HG03064 (cell line): ENCODE results near the gene FAM20A.
"Not testable (repeated sequence)": the region's sequence is repeated elsewhere in the genome, so short reads cannot be mapped to it uniquely, and the experiment has no call there.

Experiments
- ATAC-seq: cut with Tn5 transposase; IDR thresholded peaks from one replicate; pipeline ENCODE4 v1.9.1; 2021; ENCODE audit warnings: low read depth; ENCODE audit not compliant: unreplicated experiment

FAM20A gene

DNA sequence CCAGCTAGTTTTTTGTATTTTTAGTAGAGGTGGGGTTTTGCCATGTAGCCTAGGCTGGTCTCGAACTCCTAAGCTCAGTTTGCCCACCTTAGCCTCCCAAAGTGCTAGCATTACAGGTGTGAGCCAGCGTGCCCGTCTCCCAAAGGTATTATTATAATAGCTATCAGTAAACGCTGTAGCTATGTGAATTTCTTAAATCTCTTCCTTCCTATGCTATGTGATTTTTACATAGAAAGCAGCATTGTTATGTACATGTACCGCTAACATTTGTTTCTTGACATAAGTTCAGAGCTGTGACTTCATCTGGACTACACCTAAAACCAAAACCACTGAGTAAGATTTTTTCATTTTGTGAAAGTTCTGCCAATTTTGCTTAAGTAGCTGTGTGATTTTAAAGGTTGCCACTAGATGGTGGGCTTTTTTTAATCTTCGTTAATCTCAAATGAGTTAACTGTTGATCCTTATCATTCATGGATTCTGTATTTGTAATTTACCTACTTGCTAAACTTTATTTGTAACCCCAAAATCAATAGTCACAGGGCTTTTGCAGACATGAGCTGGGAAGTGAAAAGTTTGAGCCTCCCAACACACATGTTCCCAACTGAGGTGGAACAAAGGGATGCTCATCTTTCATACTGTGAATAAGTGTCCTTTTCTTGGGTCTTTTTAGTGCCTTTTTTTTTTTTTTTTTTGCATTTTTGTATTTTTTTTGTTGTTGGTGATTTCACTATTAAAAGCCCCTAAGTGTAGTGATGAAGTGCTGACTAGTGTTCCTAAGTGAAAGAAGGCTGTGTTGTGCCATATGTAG is 67.1 kb downstream of the FAM20A start:
- ATAC-seq, result no peak

DNA sequence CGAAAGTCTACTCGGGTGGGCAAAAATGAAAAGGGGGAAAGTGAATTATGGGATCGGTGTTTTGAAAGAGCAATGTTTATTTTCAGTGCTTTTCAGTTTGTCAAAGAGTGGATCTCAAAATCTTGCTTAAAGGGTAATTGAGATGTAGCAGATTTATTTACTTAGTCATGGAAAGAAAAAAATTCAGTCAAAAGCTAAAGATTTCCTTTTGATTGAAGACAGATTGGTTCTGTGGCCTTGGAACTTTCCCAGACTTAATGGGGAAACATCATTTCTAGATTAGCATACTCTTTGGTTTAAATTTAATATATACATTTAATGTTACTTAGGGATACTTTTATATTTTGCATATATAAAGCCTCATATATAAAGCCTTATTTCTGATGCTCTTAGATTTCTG is 68.3 kb downstream of the FAM20A start:
- no peak for ATAC-seq

DNA sequence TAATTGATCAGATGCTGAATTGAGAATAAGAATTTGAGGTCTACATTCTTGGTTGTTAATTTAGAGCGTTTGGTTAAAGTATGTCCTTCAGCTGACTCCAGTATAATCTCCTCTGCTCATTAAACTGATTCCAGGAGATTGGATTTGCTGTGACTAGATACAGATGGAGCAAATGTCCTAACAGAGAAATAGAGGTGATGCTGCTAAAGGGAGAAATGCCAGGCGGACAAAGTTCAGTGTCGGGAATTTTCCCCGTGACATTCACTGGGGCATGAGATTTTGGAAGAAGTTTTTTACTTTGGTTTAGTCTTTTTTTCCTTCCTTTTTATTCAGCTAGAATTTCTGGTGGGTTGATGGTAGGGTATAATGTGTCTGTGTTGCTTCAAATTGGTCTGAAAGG is 69.9 kb downstream of the FAM20A start:
- ATAC-seq, result no peak

DNA sequence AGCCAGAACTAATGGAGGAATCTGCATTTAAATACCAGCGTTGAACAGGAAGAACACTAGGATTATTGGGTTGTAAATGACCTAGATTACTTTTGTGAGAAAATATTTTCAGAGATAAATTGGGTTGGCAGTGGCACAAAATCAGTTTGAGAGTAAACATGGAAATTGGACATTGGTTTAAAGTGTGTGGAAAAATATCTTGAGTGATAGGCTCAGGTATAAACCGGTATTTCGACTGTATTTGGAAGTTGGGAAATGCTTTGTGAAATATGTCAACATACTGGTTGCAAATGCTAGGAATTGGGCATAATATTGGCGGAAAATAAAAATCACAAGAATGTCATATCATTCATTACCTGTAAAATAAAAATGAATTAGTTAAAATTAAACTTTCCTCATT is 73.9 kb downstream of the FAM20A start:
- no peak for ATAC-seq

DNA sequence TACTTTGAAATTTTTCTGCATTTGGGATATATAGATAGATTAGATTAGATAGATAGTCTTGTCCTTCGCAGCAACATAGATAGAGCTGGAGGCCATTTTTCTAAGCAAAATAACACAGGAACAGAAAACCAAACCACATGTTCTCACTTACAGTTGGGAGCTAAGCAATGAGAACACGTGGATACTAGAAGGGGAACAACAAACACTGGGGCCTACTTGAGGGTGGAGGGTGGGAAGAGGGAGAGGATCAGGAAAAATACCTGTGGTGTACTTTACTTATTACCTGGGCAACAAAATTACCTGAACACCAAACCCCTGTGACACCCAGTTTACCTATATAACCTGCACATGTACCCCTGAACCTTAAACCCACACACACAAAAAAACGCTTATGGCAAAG is 74.6 kb downstream of the FAM20A start:
- ATAC-seq, result no peak

DNA sequence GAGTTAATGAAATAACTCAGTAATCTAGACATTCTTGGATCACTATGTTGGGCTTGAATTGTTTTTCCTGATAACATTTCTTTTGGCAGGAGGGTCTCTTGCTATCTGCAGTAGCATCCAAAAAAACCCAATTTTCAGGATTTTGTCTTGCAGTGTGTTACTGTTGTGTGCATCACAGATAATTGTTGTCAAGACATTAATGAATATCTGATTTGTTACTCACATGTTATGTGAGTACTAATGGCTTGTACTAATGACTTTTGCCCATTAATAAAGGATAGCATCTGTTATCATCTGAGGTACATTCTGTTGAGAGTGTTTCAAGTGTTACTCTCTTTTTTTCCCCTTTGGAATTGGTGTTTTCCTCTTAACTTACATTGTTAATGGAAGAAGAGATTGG is 78.9 kb downstream of the FAM20A start:
- ATAC-seq, result no peak

DNA sequence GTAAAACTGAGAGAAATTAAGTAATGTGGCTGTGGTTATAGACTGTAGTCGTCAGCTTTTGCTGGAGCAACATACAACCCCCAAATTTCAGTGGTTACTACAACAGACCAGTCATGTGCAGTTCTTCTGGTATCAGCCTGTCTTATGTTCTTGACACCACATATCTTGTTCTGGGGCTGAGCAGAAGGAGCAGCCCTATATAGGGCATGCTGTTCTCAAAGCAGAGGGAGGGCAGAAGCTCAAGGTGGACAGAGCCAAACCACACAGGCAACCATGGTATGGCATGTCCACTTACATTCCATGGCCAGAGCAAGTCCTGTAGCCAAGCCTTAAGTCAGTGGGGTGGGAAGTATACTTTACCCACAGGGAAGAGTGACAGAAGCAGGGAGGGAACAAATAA is 81.3 kb downstream of the FAM20A start:
- no peak for ATAC-seq

DNA sequence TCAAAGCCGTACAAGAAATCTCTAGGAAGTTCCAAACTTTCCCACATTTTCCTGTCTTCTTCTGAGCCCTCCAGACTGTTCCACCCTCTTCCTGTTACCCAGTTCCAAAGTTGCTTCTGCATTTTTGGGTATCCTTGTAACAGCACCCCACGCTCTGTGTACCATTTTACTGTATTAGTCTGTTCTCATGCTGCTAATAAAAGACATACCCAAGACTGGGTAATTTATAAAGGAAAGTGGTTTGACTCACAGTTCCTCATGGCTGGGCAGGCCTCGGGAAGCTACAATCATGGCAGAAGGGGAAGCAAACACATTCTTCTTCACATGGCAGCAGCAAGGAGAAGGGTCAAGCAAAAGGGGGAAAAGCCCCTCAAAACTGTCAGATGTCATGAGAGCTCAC is 82.1 kb downstream of the FAM20A start:
- ATAC-seq, result not testable (repeated sequence)

DNA sequence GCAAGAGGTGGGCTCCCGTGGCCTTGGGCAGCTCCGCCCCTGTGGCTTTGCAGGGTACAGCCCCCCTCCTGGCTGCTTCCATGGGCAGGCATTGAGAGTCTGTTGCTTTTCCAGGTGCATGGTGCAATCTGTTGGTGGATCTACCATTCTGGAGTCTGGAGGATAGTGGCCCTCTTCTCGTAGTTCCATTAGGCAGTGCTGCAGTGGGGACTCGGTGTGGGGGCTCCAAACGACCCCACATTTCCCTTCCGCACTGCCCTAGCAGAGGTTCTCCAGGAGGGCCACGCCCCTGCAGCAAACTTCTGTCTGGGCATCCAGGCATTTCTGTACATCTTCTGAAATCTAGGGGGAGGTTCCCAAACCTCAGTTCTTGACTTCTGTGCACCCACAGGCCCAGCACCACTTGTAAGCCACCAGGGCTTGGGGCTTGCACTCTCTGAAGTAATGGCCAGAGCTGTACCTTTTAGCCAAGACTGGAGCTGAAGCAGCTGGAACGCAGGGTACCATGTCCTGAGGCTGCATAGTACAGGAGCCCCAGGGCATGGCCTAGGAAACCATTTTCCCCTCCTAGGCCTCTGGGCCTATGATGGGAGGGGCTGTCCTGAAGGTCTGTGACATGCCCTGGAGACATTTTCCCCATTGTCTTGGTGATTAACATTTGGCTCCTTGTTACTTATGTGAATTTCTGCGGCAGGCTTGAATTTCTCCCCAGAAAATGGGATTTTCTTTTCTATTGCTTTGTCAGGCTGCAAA is 82.9 kb downstream of the FAM20A start:
- ATAC-seq, result no peak

DNA sequence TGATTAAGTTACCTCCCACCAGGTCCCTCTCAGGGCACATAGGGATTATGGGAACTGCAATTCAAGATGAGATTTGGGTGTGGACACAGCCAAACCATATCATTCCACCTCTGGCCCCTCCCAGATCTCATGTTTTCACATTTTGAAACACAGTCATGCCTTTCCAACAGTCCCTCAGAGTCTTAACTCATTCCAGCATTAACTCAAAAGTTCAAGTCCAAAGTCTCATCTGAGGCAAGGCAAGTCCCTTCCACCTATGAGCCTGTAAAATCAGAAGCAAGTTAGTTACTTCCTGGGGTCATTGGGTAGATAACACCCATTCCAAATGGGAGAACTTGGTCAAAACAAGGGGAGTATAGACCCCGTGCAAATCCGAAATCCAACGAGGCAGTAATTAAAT is 83.6 kb downstream of the FAM20A start:
- not testable (repeated sequence) for ATAC-seq

DNA sequence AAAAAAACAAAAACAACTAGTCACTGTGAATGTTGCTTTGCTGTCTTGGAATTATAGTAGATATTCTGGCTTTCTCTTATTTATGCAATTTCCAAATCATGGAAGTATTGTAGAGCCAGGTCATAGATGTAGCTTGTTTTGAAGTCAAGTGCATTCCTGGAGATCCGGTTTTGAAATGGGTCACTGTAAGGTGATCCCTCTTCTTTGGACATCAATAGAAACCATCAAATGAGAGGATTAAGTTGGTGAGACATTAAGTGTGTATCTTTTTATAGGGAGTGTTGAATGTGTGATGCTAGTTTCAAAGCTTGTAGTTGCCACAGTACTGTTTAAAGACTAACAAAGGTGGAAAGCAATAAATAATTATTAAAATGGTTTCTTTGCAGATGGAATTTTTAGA is 84.4 kb downstream of the FAM20A start:
- no peak for ATAC-seq

DNA sequence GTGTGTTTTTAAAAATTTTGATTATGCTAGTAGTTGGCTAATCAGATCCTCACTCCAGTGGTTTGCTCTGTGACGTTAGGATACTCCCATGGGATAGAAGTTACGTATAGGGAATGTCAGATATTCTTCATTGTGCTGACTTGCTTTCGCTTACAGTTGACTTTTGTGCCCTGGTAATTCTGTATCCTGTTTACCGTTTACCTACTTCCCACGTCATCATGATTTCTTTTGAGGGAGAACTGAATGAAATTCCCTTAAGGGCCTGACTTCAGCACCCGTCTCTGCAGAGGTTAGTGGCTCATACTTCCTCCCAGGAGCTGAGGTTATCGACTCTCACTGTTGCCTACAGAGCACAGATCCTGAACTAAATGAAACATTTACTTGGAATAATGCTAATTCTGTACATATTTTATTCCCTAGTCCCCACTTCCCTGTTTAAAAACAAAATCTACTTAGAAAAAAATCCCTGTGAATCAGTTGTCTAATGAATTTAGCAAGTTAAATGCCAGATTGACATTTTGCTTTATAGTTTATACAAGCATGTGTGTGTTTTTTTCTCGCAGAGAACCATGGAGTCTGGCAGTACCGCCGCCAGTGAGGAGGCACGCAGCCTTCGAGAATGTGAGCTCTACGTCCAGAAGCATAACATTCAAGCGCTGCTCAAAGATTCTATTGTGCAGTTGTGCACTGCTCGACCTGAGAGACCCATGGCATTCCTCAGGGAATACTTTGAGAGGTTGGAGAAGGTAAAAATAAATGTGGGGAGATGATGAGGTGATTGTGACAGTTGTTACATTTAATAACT is 86.1 kb downstream of the FAM20A start:
- no peak for ATAC-seq

DNA sequence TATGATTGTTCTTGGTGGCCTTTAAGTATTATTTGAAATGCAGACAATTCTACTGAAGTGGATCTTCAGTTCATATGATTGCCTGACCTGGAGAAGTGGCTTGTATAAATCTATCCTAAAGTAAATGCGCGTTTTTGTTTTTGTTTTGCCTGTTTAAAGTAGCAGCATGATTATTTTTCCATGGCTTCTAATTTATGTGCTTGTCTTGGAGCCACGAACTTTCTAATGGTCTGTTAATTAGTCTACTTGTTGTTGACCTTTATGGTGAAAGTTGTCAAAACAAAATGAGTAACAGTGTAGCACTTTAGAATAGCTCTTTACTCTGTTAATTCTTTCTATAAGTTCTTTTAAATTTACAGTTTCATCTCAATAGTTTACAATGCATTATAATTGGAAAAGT is 87.2 kb downstream of the FAM20A start:
- no peak for ATAC-seq

DNA sequence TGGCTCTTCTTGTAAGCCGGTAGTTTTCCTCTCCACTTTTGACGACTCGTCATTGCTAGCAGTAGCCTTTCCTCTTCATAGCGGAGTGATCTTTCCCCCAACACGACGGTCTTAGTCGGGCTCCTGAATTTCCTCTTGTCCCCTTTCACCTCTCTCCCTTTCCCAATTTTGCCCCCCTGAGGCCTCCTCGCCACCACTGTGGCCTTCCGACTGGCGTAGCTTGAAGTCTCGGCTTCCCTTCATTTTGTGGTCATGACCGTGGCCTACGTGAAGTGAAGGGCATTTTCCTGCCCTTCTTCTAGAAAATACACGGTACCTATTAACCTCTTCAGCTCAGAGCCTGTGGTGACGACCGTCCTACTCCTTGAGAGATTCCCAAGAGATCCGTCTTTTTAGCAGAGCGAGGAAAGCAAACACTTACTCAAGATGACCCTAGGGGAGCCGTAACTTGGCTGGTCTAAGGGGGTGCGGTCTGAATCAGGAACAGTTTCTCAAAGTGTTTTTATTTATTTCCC is 88.2 kb downstream of the FAM20A start:
- ATAC-seq, result no peak

DNA sequence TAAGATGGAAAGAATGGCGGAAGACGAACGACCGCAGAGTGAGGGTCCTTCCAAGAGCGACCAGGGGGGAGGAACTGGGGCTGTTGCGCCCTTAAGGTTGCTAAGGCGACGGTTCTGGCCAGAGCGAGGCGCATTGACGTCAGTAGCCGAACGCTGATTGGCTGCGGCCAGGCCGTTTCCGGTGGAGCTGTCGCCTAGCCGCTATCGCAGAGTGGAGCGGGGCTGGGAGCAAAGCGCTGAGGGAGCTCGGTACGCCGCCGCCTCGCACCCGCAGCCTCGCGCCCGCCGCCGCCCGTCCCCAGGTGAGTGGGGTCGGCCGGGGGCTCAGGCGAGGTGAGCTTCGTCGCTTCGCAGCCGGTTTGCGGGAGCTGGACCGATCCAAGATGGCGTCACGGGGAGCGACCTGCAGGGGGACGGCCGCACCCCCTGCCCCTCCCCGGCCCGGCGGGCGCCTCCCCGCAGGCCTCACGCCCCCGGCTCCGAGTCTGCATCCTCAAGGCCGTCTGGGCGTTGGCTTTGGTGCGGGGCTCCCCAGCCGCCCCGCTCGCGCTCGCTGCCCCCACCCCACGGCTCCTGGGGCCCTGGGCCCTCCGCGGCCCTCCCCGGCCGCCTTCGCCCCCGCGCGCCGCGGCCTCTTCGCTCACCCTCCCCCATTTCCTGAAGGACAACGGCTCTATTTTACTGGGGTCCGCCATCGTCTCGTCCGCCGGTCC is 88.8 kb downstream of the FAM20A start, which contains the start of gene PRKAR1A:
TSS of gene PRKAR1A (plus strand) at position 184 of the 713 bp plus-strand sequence. CDS start 2,970 bp downstream, outside the sequence.
- peak; percentile 85 for ATAC-seq

DNA sequence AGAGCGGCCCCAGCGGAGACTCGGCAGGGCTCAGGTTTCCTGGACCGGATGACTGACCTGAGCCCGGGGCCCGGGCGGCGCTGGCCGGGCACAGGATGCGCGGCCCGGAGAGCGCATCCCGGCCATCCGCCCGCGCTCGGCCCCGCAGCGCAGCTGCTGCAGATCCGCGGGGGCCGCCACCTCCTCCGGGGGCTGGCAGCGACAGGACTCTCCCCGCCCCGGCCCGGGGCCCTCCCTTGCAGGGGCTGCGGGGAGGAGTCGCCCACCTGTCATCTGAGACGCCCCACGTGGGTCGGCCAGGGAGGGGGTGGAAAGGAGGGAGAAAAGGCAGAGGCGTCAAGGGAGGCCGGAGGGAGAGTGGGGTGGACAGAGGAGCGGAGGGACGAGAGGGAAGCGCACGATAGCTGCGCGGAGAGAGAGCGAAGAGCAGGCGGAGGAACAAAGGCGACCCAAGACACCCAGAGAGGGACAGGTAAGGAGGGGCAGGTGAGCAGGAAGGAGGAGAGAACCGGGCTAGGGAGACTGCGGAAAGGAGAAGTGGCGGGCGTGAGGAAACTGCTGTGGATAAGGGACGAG is 89.4 kb downstream of the FAM20A start:
- peak; percentile 50 for ATAC-seq

DNA sequence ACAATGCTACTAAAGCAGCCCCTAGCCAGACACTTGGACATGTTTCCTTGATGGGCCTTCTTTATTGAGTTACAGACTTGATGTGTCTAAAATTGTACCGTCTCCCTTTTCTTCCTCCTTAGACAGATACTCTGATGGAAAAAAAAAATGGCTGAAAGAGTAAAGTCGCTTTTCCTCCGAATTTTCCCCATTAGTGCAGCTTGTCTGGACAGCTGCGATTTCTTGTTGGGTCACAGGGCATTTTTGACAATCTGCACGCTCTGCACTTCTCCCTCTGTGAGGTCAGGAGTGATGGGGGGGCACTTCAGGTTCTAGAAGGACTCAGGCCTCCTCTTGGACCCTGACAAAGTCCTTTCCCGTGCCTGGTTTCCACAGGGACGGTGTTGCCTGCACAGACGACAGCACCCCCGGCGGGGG is 89.9 kb downstream of the FAM20A start:
- no peak for ATAC-seq

DNA sequence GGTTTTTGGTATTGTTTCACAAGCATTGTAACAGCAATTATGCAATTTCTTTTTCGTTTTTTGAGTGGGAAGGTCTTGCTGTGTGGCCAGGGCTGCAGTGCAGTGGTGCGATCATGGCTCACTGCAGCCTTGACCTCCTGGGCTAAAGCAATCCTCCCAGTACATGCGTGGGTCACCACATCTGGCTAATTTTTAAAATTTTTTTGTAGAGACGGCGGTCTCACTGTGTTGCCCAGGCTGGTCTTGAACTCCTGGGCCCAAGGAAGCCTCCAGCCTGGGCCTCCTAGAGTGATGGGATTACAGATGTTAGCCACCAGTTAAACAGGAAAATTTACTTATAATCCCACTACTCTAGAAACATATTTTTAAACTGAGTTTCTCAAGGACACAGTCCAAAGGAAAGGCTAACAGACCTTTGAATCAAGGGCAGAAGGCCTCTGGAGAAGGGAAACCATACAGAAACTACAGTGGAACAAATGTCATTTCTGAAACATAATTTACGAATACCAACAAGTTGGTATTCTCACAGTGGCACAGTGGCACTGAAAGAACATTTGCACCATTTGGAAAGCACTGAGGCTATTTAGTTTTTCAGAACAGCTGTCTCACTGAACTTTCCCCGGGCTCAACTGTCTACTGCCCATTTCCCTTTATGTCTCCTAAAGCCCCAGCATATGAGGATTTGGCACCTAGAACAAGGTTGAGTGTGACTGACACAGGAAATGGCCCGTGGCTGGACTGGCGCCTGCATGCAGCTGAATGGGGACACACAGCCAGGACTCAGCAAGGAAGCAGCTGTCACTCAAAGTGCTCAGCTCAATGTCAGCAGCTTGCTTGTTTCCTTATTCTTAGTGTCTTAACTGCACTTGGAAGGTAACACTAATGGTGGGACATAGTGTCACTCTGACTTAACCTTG is 91.8 kb downstream of the FAM20A start:
- no peak for ATAC-seq

DNA sequence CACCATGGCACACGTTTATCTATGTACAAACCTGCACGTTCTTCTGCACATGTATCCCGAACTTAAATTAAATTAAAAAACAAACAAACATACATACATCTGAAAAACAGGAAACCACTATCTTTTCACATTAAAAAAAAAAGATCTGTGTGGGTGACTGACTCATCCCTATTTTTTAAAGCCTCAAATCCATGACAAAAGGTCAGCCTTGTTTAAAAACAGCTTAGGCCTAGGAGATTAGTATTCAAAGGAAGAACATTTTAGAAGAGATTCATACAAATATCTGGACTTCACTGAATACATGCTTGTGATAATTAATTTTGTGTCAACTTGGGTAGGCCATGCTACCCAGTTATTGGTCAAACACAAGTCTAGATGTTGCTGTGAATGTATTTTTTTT is 93.6 kb downstream of the FAM20A start:
- no peak for ATAC-seq
